Heart left ventricle (tissue), 13 donors: Measurements from ENCODE around the gene DTX4.

Experiments
- POLR2A ChIP-seq, 2 donors: fragments of 450-650 bp; IDR thresholded peaks; one replicate each; pipeline ENCODE4 v1.6.1; 2017; ENCODE audit warnings: antibody characterized with exemption in 2 of 2, mild to moderate bottlenecking in 2 of 2, moderate library complexity in 2 of 2
- TF ChIP-seq, protein P1 (sequence below), 12 donors: fragments of 200-600 bp; sonication (generic) in 4 of 12; IDR thresholded peaks; one replicate each; pipeline versions ENCODE4 v1.5.0 to v1.8.0; 2018 to 2022; ENCODE audit warnings: antibody characterized with exemption in 12 of 12, mild to moderate bottlenecking in 5 of 12
- donor health status: ischemic (EF 13 %, LVEDD 7.1; RV severe dilation, severe dysfunction).
- donor health status: DM: no; HTN: yes; CAD: no.
- donor health status: DM: no; HTN: no; CAD: no.
- donor health status: ischemic (EF 25% LVEDD 6.9; RV normal size, moderate dysfunction).
- donor health status: ischemic (EF 25% LVEDD 5.7; RV mildly dilated, moderate dysfunction).
- donor health status: ischemic (EF 35%, LVEDD 5.7; RV mildly dilated, moderate dysfunction).
- donor health status: nonischemic (EF 11% LVEDD 7.7; RV severe dilation, severe dysfunction).
- donor health status: DM: yes; HTN: yes; CAD: no.
- donor health status: PGD.
- donor health status: ischemic (EF 29% LVEDD 5.4; RV normal size, mild dysfunction).
- donor health status: nonischemic (EF 23%, LVEDD 6.1; RV moderate dilation, normal function).

DNA sequence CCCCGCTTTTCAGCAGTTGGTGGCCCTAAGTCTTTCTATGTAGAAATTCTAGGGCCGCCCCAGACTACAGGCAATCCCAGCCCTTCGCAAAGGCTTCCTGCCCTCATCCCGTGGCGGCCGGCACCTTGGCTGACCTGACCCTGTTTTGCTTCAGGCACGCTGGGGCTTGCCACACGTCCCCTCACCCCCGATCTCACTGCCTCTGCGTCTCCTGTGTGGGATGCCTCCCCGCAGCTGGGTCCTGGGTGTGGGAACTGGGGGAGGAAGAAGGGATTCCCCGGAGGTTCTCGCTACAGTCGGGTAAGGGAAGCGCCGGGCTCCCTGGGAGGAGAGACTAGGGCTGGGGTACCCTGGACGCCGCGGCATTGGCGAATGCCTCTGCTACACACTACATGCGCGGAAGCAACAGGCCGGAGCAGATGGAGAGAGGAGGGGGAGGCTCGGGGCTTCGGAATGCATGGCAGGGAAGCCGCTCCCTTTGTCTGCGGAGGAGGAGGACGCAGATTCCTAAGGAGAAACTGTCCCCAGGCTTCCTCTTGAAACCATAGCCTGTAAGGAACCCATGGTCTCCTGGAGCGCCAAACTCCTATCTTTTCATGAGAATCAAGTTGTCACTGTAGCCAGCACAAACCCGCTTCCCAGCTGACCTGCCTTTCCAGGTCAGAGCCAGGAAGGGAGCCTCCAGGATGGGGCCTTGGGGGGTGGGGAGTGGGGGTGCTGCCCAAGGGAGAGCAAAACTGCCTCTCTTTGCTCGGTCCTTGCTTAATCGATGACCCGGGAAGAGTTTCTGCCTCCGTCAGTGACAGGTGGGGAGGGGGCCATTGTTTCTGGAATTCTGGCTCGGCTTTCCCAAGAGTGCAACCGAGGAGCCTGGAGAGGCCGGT lies 1.4 kb downstream of the DTX4 start:
- TF ChIP-seq POLR2A (IDR thresholded peaks at IDR 0.05), result no peak
- TF ChIP-seq, protein P1, sequence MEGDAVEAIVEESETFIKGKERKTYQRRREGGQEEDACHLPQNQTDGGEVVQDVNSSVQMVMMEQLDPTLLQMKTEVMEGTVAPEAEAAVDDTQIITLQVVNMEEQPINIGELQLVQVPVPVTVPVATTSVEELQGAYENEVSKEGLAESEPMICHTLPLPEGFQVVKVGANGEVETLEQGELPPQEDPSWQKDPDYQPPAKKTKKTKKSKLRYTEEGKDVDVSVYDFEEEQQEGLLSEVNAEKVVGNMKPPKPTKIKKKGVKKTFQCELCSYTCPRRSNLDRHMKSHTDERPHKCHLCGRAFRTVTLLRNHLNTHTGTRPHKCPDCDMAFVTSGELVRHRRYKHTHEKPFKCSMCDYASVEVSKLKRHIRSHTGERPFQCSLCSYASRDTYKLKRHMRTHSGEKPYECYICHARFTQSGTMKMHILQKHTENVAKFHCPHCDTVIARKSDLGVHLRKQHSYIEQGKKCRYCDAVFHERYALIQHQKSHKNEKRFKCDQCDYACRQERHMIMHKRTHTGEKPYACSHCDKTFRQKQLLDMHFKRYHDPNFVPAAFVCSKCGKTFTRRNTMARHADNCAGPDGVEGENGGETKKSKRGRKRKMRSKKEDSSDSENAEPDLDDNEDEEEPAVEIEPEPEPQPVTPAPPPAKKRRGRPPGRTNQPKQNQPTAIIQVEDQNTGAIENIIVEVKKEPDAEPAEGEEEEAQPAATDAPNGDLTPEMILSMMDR (IDR thresholded peaks at IDR 0.05), result no peak
